ENCODE measurements around the gene NHSL2. TPM values are rescaled to one million over a fixed set of nuclear protein-coding genes. Genes with fewer than 3 reads are reported as not detected.

Gene NHSL2
- polyA plus RNA-seq, 1 of the 3 experiments (the other 2 are of a cell fraction): 0.61 TPM

- Histone ChIP-seq H3K27ac (ENCODE audit: low read depth in 2 of 2, low read length in 1 of 2) (peak overlapping the region in 1 of 2 experiments; percentile 96; a peak in 2 of 4 replicates), H3K9me2 (no peaks in the 10 kb centered on the region), H3K4me3 (ENCODE audit: low read depth in 2 of 2, low read length in 1 of 2) (no peak overlapping the region), H3K79me2 (ENCODE audit: insufficient read depth) (no peaks in the 10 kb centered on the region), H3K27me3 (ENCODE audit: insufficient read depth) (no peaks in the 10 kb centered on the region; the same call in 1 of the 2 replicates), H3K4me2 (no peak overlapping the region), H4K20me1 (ENCODE audit: insufficient read depth) (no peaks in the 10 kb centered on the region), H2AFZ (ENCODE audit: low read depth) (no peak overlapping the region), H3K36me3 (replicated peaks in 1 of 2; ENCODE audit: control insufficient read depth in 1 of 2, insufficient read depth in 2 of 2, low read length in 1 of 2) (no peaks in the 10 kb centered on the region), H3K9me3 (no peaks in the 10 kb centered on the region), H3K9ac (no peak overlapping the region), H3F3A (replicated peaks; ENCODE audit: insufficient read depth) (no peaks in the 10 kb centered on the region), H3K4me1 (ENCODE audit: control insufficient read depth in 1 of 2, insufficient read depth in 2 of 2, low read depth in 1 of 2, low read length in 1 of 2) (peaks cover 0 to 20% of the 10 kb centered on the region in 2 experiments; a peak in 2 of 4 replicates)
- TF ChIP-seq MXI1 (IDR thresholded peaks at IDR 0.05; ENCODE audit: low read depth, low read length) (no peak), MAX (IDR thresholded peaks at IDR 0.05; ENCODE audit: low read depth) (no peak), RCOR1 (IDR thresholded peaks at IDR 0.05; ENCODE audit: low read length) (no peak), USF2 (IDR thresholded peaks at IDR 0.05; ENCODE audit: borderline replicate concordance, low read depth, low read length) (no peak), IRF3 (IDR thresholded peaks at IDR 0.05; ENCODE audit: low read depth, low read length) (no peak)
- POLR2A ChIA-PET: interaction anchor here (1.0 to 1.9 kb wide), 5 partner anchors 12 to 53 kb away, joined by 3 to 7 read pairs (median 5); partner anchors contain the start of gene RTL5
- CTCF ChIA-PET: interaction anchor here (1.3 to 4.5 kb wide), 8 partner anchors 9 to 77 kb away, joined by 3 to 22 read pairs (median 6); no protein-coding TSS in a partner anchor
- 30% methylated on average over 2 of the region's 2 CpGs for WGBS (ENCODE audit: low lambda C conversion rate)
- DNase-seq: no peak
These were observed 184.7 kb downstream of the NHSL2 start for GRCh38 chrX:72095370-72095769.

- no peak overlapping the region for H3K4me3 ChIP-seq (ENCODE audit: low read depth in 2 of 2, low read length in 1 of 2)
- ChIA-PET POLR2A (no interaction called here), CTCF (interaction anchor here (1.2 to 4.5 kb wide), 5 partner anchors 9 to 79 kb away, joined by 3 to 22 read pairs (median 6); no protein-coding TSS in a partner anchor)
- no peaks in the 10 kb centered on the region for H3F3A ChIP-seq (replicated peaks; ENCODE audit: insufficient read depth)
- H3K4me2 ChIP-seq: no peak overlapping the region
- DNase-seq: no peak
- no peaks in the 10 kb centered on the region; the same call in 1 of the 2 replicates for H3K27me3 ChIP-seq (ENCODE audit: insufficient read depth)
- H3K9me2 ChIP-seq: no peaks in the 10 kb centered on the region
- WGBS (ENCODE audit: low lambda C conversion rate): 49% methylated on average over 3 of the region's 3 CpGs
- no peaks in the 10 kb centered on the region for H3K9me3 ChIP-seq
- no peak overlapping the region for H3K9ac ChIP-seq
- H3K36me3 ChIP-seq (replicated peaks in 1 of 2; ENCODE audit: control insufficient read depth in 1 of 2, insufficient read depth in 2 of 2, low read length in 1 of 2): no peaks in the 10 kb centered on the region
- no peak overlapping the region for H3K27ac ChIP-seq (ENCODE audit: low read depth in 2 of 2, low read length in 1 of 2)
- no peaks in the 10 kb centered on the region for H3K79me2 ChIP-seq (ENCODE audit: insufficient read depth)
- no peak for TF ChIP-seq TEAD4 (IDR thresholded peaks at IDR 0.05; ENCODE audit: borderline replicate concordance, insufficient read depth)
- TF ChIP-seq RAD21 (IDR thresholded peaks at IDR 0.05; ENCODE audit: low read length): no peak
- TF ChIP-seq JUND (IDR thresholded peaks at IDR 0.05): no peak
- TF ChIP-seq POLR2AphosphoS5 (IDR thresholded peaks at IDR 0.05; ENCODE audit: low read depth, low read length): no peak
- no peak for TF ChIP-seq ZBTB33 (IDR thresholded peaks at IDR 0.05; ENCODE audit: borderline replicate concordance, low read depth)
- TF ChIP-seq SMC3 (IDR thresholded peaks at IDR 0.05; ENCODE audit: low read depth, low read length): no peak
- TF ChIP-seq REST (IDR thresholded peaks at IDR 0.05; ENCODE audit: low read depth, low read length): no peak
- no peak for TF ChIP-seq YY1 (IDR thresholded peaks at IDR 0.05; ENCODE audit: low read depth)
- peaks cover 0 to 20% of the 10 kb centered on the region in 2 experiments; a peak in 2 of 4 replicates for H3K4me1 ChIP-seq (ENCODE audit: control insufficient read depth in 1 of 2, insufficient read depth in 2 of 2, low read depth in 1 of 2, low read length in 1 of 2)
- H4K20me1 ChIP-seq (ENCODE audit: insufficient read depth): no peaks in the 10 kb centered on the region
- H2AFZ ChIP-seq (ENCODE audit: low read depth): no peak overlapping the region
These were observed 186.5 kb downstream of the NHSL2 start for GRCh38 chrX:72097098-72097497.
